PC-3 (cell line): ENCODE measurements around the gene GSDMA. TPM values are rescaled to one million over a fixed set of nuclear protein-coding genes. Genes with fewer than 3 reads are reported as not detected.

Experiments
- ATAC-seq: fragments of 200-7000 bp; cut with Tn5 transposase; 2 replicates; pipeline ENCODE4 v1.9.1; 2020; ENCODE audit warnings: mild to moderate bottlenecking, moderate library complexity
- BruUV-seq: library from RNA; stranded (reverse); fragments of 400-500 nt; replicated peaks from 2 replicates; lab custom pipeline; 2021; lab: Mats Ljungman, UMichigan
- CTCF ChIA-PET: fragments of 300-600 bp; sonication (Branson Sonifier 250); formaldehyde crosslinking; loops from one replicate; lab custom pipeline; 2022; ENCODE audit warnings: antibody characterized with exemption; lab: Charles Lee
- POLR2A ChIA-PET: fragments of 300-600 bp; sonication (Branson Sonifier 250); formaldehyde crosslinking; loops from one replicate; lab custom pipeline; 2022; ENCODE audit warnings: antibody characterized with exemption; ENCODE audit not compliant: unreplicated experiment; lab: Charles Lee
- DNase-seq: peaks from one replicate; pipeline ENCODE4 v3.0.0-alpha.2; 2015
- H2AFZ ChIP-seq: fragments of 300-600 bp; sonication (generic); 2 replicates; pipeline ENCODE4 v1.6.0; 2016; ENCODE audit warnings: antibody characterized with exemption, low read length
- H3F3A ChIP-seq: fragments of 300-600 bp; sonication (generic); one replicate; pipeline ENCODE4 v1.6.0; 2017; ENCODE audit warnings: antibody characterized with exemption, low read length, control low read depth, mild to moderate bottlenecking; ENCODE audit not compliant: unreplicated experiment
- H3K27ac ChIP-seq: fragments of 300-600 bp; sonication (generic); 2 replicates; pipeline ENCODE4 v1.5.1; 2016; ENCODE audit warnings: mild to moderate bottlenecking, low read length
- H3K27me3 ChIP-seq: fragments of 300-600 bp; sonication (generic); 2 replicates; pipeline ENCODE4 v1.6.1; 2016; ENCODE audit warnings: low read length, mixed read lengths
- H3K36me3 ChIP-seq: fragments of 300-600 bp; sonication (generic); 2 replicates; pipeline ENCODE4 v1.6.1; 2016; ENCODE audit warnings: low read depth, mixed run types, low read length, mixed read lengths
- H3K4me1 ChIP-seq: fragments of 300-600 bp; sonication (generic); 2 replicates; pipeline ENCODE4 v1.5.1; 2016; ENCODE audit warnings: low read length; ENCODE audit not compliant: insufficient read depth
- H3K4me2 ChIP-seq: fragments of 300-600 bp; sonication (generic); 2 replicates; pipeline ENCODE4 v1.6.0; 2016; ENCODE audit warnings: low read length
- H3K4me3 ChIP-seq: fragments of 300-600 bp; sonication (generic); 2 replicates; pipeline ENCODE4 v1.5.1; 2016; ENCODE audit warnings: mild to moderate bottlenecking, low read length, mixed read lengths
- H3K79me2 ChIP-seq: fragments of 300-600 bp; sonication (generic); 2 replicates; pipeline ENCODE4 v1.6.1; 2017; ENCODE audit warnings: low read length, mixed read lengths
- H3K9ac ChIP-seq: fragments of 300-600 bp; sonication (generic); 2 replicates; pipeline ENCODE4 v1.6.0; 2016; ENCODE audit warnings: mild to moderate bottlenecking, low read length
- H3K9me2 ChIP-seq: fragments of 300-600 bp; sonication (generic); replicated peaks from 2 replicates; pipeline ENCODE4 v1.6.1; 2016; ENCODE audit warnings: mixed run types, low read length, mixed read lengths
- H3K9me3 ChIP-seq: fragments of 300-600 bp; sonication (generic); 2 replicates; pipeline ENCODE4 v1.6.1; 2016; ENCODE audit warnings: low read length, mixed read lengths
- H4K20me1 ChIP-seq: fragments of 300-600 bp; sonication (generic); 2 replicates; pipeline ENCODE4 v1.6.1; 2016; ENCODE audit warnings: low read length, mixed read lengths
- CTCF ChIP-seq: fragments of 300-600 bp; sonication (generic); conservative IDR thresholded peaks from 2 replicates; pipeline ENCODE4 v1.5.1; 2017; ENCODE audit warnings: antibody characterized with exemption, low read depth, mild to moderate bottlenecking, low read length
- EZH2 ChIP-seq: fragments of 300-600 bp; sonication (generic); IDR thresholded peaks from one replicate; pipeline ENCODE4 v1.6.1; 2017; ENCODE audit warnings: antibody characterized with exemption, mild to moderate bottlenecking, low read length; ENCODE audit not compliant: unreplicated experiment
- EZH2phosphoT487 ChIP-seq: fragments of 300-600 bp; sonication (generic); IDR thresholded peaks from 2 replicates; pipeline ENCODE4 v1.6.1; 2018; ENCODE audit warnings: mild to moderate bottlenecking, antibody characterized with exemption, low read length, borderline replicate concordance
- intact Hi-C: fragments of 100-400 bp; cut with micrococcal nuclease; formaldehyde crosslinking; loops from 2 replicates; pipeline ENCODE4 v1.9.0; 2023
- total RNA-seq: library from RNA; depleted of rRNA; stranded (reverse); fragments of >200 nt; gene quantifications from 2 replicates; pipeline ENCODE4 v1.2.3, GENCODE V29; 2014

GSDMA gene
- total RNA-seq, 1 experiment from 2014 or later, result not detected

GRCh38 chr17:39969375-39969774 is 6.6 kb downstream of the GSDMA start:
- Histone ChIP-seq H3K79me2 (no peaks in the 10 kb centered on the region), H3K9ac (no peak overlapping the region), H3K4me2 (no peak overlapping the region), H2AFZ (no peak overlapping the region), H3F3A (no peaks in the 10 kb centered on the region), H4K20me1 (no peaks in the 10 kb centered on the region), H3K36me3 (no peaks in the 10 kb centered on the region), H3K27ac (no peak overlapping the region), H3K9me3 (no peaks in the 10 kb centered on the region), H3K27me3 (no peaks in the 10 kb centered on the region), H3K9me2 (no peaks in the 10 kb centered on the region), H3K4me1 (no peaks in the 10 kb centered on the region), H3K4me3 (no peak overlapping the region)
- intact Hi-C loops, result no loop called here
- POLR2A ChIA-PET, result no interaction called here
- ATAC-seq (no peak), DNase-seq (no peak)
- CTCF ChIA-PET, result no interaction called here
- TF ChIP-seq EZH2 (no peak), CTCF (no peak), EZH2phosphoT487 (no peak)
- BruUV-seq, result no TSS peak

GRCh38 chr17:39970157-39970692 is 7.4 kb downstream of the GSDMA start:
- no peaks in the 10 kb centered on the region for H3K27me3 ChIP-seq
- BruUV-seq, result no TSS peak
- intact Hi-C loops, result no loop called here
- H3K9me3 ChIP-seq, result no peaks in the 10 kb centered on the region
- TF ChIP-seq EZH2, result no peak
- no peak for TF ChIP-seq EZH2phosphoT487
- no peak for TF ChIP-seq CTCF
- no peaks in the 10 kb centered on the region for H3K79me2 ChIP-seq
- H3K4me2 ChIP-seq, result no peak overlapping the region
- H3K27ac ChIP-seq, result no peak overlapping the region
- no peak overlapping the region for H3K4me3 ChIP-seq
- ATAC-seq (no peak), DNase-seq (no peak)
- ChIA-PET POLR2A (no interaction called here), CTCF (no interaction called here)
- H3K36me3 ChIP-seq, result no peaks in the 10 kb centered on the region
- no peaks in the 10 kb centered on the region for H3F3A ChIP-seq
- no peaks in the 10 kb centered on the region for H3K9me2 ChIP-seq
- no peaks in the 10 kb centered on the region for H3K4me1 ChIP-seq
- H4K20me1 ChIP-seq, result no peaks in the 10 kb centered on the region
- H2AFZ ChIP-seq, result no peak overlapping the region
- no peak overlapping the region for H3K9ac ChIP-seq

- TF ChIP-seq CTCF, result no peak
- no peak for TF ChIP-seq EZH2phosphoT487
- TF ChIP-seq EZH2, result no peak
- H3K9me2 ChIP-seq, result no peaks in the 10 kb centered on the region
- ATAC-seq, result no peak
- no peaks in the 10 kb centered on the region for H4K20me1 ChIP-seq
- intact Hi-C loops, result no loop called here
- no peak for DNase-seq
- H3F3A ChIP-seq, result no peaks in the 10 kb centered on the region
- POLR2A ChIA-PET, result no interaction called here
- H3K27ac ChIP-seq, result no peak overlapping the region
- no peak overlapping the region for H2AFZ ChIP-seq
- no peak overlapping the region for H3K4me3 ChIP-seq
- BruUV-seq, result no TSS peak
- CTCF ChIA-PET, result no interaction called here
- no peaks in the 10 kb centered on the region for H3K36me3 ChIP-seq
- no peaks in the 10 kb centered on the region for H3K4me1 ChIP-seq
- H3K27me3 ChIP-seq, result no peaks in the 10 kb centered on the region
- no peak overlapping the region for H3K4me2 ChIP-seq
- no peaks in the 10 kb centered on the region for H3K79me2 ChIP-seq
- no peaks in the 10 kb centered on the region for H3K9me3 ChIP-seq
- H3K9ac ChIP-seq, result no peak overlapping the region
Measured at GRCh38 chr17:39971076-39971603, 8.3 kb downstream of the GSDMA start.
